ENCODE results near the gene KLF5. TPM values are rescaled to one million over a fixed set of nuclear protein-coding genes. Genes with fewer than 3 reads are reported as not detected.

KLF5 gene
- total RNA-seq, 3 donors from 2014 or later: 2.2 to 4.3 (median 2.4) TPM

GRCh38 chr13:73069206-73069805, 10.5 kb downstream of the KLF5 start:
- DNase-seq (no peak), ATAC-seq (no peak)
- Mint-ChIP-seq H3K36me3 (ENCODE audit: insufficient read depth) (peaks cover 2% of the 10 kb centered on the region), H3K4me1 (ENCODE audit: low read depth) (peaks cover 5% of the 10 kb centered on the region), H3K4me3 (no peak overlapping the region), H3K9me3 (no peaks in the 10 kb centered on the region), H3K27me3 (ENCODE audit: low read depth) (no peaks in the 10 kb centered on the region)

- no peaks in the 10 kb centered on the region for H3K9me3 Mint-ChIP-seq
- H3K4me3 Mint-ChIP-seq: no peak overlapping the region
- ATAC-seq (no peak), DNase-seq (no peak)
- H3K4me1 Mint-ChIP-seq (ENCODE audit: low read depth): peaks cover 5% of the 10 kb centered on the region
- H3K36me3 Mint-ChIP-seq (ENCODE audit: insufficient read depth): peaks cover 3% of the 10 kb centered on the region
- H3K27me3 Mint-ChIP-seq (ENCODE audit: low read depth): no peaks in the 10 kb centered on the region
Observed at GRCh38 chr13:73070451-73071098, 11.8 kb downstream of the KLF5 start.

GRCh38 chr13:73072239-73072900, 13.6 kb downstream of the KLF5 start:
- DNase-seq (no peak), ATAC-seq (no peak)
- H3K9me3 Mint-ChIP-seq: no peaks in the 10 kb centered on the region
- H3K4me3 Mint-ChIP-seq: no peak overlapping the region
- H3K27me3 Mint-ChIP-seq (ENCODE audit: low read depth): no peaks in the 10 kb centered on the region
- H3K4me1 Mint-ChIP-seq (ENCODE audit: low read depth): peaks cover 5% of the 10 kb centered on the region
- H3K36me3 Mint-ChIP-seq (ENCODE audit: insufficient read depth): peaks cover 3% of the 10 kb centered on the region

- Mint-ChIP-seq H3K4me3 (no peak overlapping the region), H3K36me3 (ENCODE audit: insufficient read depth) (peaks cover 1% of the 10 kb centered on the region), H3K9me3 (no peaks in the 10 kb centered on the region), H3K4me1 (ENCODE audit: low read depth) (peaks cover 5% of the 10 kb centered on the region), H3K27me3 (ENCODE audit: low read depth) (no peaks in the 10 kb centered on the region)
- DNase-seq (no peak), ATAC-seq (no peak)
Observed at GRCh38 chr13:73073050-73073449, 14.2 kb downstream of the KLF5 start.

- no peaks in the 10 kb centered on the region for H3K9me3 Mint-ChIP-seq
- no peak overlapping the region for H3K4me3 Mint-ChIP-seq
Observed at GRCh38 chr13:73074014-73074413, 15.2 kb downstream of the KLF5 start.

GRCh38 chr13:73074926-73075325, 16.1 kb downstream of the KLF5 start:
- Mint-ChIP-seq H3K4me1 (ENCODE audit: low read depth) (peaks cover 5% of the 10 kb centered on the region), H3K36me3 (ENCODE audit: insufficient read depth) (peaks cover 2% of the 10 kb centered on the region), H3K9me3 (no peaks in the 10 kb centered on the region), H3K27me3 (ENCODE audit: low read depth) (no peaks in the 10 kb centered on the region), H3K4me3 (no peak overlapping the region)
- no peak for ATAC-seq
- DNase-seq: no peak

More at GRCh38 chr13:73074014-73074413, 15.2 kb downstream of the KLF5 start:
- ATAC-seq: no peak
- Mint-ChIP-seq H3K4me1 (ENCODE audit: low read depth) (peaks cover 5% of the 10 kb centered on the region), H3K36me3 (ENCODE audit: insufficient read depth) (peaks cover 1% of the 10 kb centered on the region), H3K27me3 (ENCODE audit: low read depth) (no peaks in the 10 kb centered on the region)
- no peak for DNase-seq

GRCh38 chr13:73075546-73075945, 16.7 kb downstream of the KLF5 start:
- H3K27me3 Mint-ChIP-seq (ENCODE audit: low read depth): no peaks in the 10 kb centered on the region
- ATAC-seq: no peak

GRCh38 chr13:73075954-73076353, 17.1 kb downstream of the KLF5 start:
- H3K36me3 Mint-ChIP-seq (ENCODE audit: insufficient read depth): peaks cover 2% of the 10 kb centered on the region
- H3K4me1 Mint-ChIP-seq (ENCODE audit: low read depth): peaks cover 5% of the 10 kb centered on the region
- no peaks in the 10 kb centered on the region for H3K27me3 Mint-ChIP-seq (ENCODE audit: low read depth)
- DNase-seq (no peak), ATAC-seq (no peak)
- no peak overlapping the region for H3K4me3 Mint-ChIP-seq
- H3K9me3 Mint-ChIP-seq: no peaks in the 10 kb centered on the region

More at GRCh38 chr13:73075546-73075945, 16.7 kb downstream of the KLF5 start:
- Mint-ChIP-seq H3K4me1 (ENCODE audit: low read depth) (peaks cover 5% of the 10 kb centered on the region), H3K4me3 (no peak overlapping the region), H3K9me3 (no peaks in the 10 kb centered on the region), H3K36me3 (ENCODE audit: insufficient read depth) (peaks cover 2% of the 10 kb centered on the region)
- DNase-seq: no peak

- ATAC-seq (no peak), DNase-seq (no peak)
- Mint-ChIP-seq H3K9me3 (no peaks in the 10 kb centered on the region), H3K4me3 (no peak overlapping the region), H3K27me3 (ENCODE audit: low read depth) (peaks cover 6% of the 10 kb centered on the region), H3K4me1 (ENCODE audit: low read depth) (peaks cover 5% of the 10 kb centered on the region), H3K36me3 (ENCODE audit: insufficient read depth) (peaks cover 2% of the 10 kb centered on the region)
Observed at GRCh38 chr13:73077865-73078264, 19.1 kb downstream of the KLF5 start.

- H3K4me1 Mint-ChIP-seq (ENCODE audit: low read depth): no peaks in the 10 kb centered on the region
- peaks cover 6% of the 10 kb centered on the region for H3K27me3 Mint-ChIP-seq (ENCODE audit: low read depth)
- no peak overlapping the region for H3K4me3 Mint-ChIP-seq
- no peak for DNase-seq
- ATAC-seq: no peak
- H3K36me3 Mint-ChIP-seq (ENCODE audit: insufficient read depth): peaks cover 2% of the 10 kb centered on the region
- H3K9me3 Mint-ChIP-seq: no peaks in the 10 kb centered on the region
Observed at GRCh38 chr13:73079359-73079758, 20.6 kb downstream of the KLF5 start.

- H3K9me3 Mint-ChIP-seq: no peaks in the 10 kb centered on the region
- DNase-seq (no peak), ATAC-seq (no peak)
- H3K4me3 Mint-ChIP-seq: no peak overlapping the region
- peaks cover 1% of the 10 kb centered on the region for H3K36me3 Mint-ChIP-seq (ENCODE audit: insufficient read depth)
- no peaks in the 10 kb centered on the region for H3K4me1 Mint-ChIP-seq (ENCODE audit: low read depth)
- peaks cover 6% of the 10 kb centered on the region for H3K27me3 Mint-ChIP-seq (ENCODE audit: low read depth)
Observed at GRCh38 chr13:73081256-73081915, 22.6 kb downstream of the KLF5 start.

GRCh38 chr13:73082471-73082870, 23.7 kb downstream of the KLF5 start:
- DNase-seq: no peak
- peaks cover 6% of the 10 kb centered on the region for H3K27me3 Mint-ChIP-seq (ENCODE audit: low read depth)
- H3K36me3 Mint-ChIP-seq (ENCODE audit: insufficient read depth): peaks cover 1% of the 10 kb centered on the region

GRCh38 chr13:73082895-73083294, 24.1 kb downstream of the KLF5 start:
- DNase-seq (no peak), ATAC-seq (no peak)
- H3K36me3 Mint-ChIP-seq (ENCODE audit: insufficient read depth): peaks cover 1% of the 10 kb centered on the region
- no peaks in the 10 kb centered on the region for H3K4me1 Mint-ChIP-seq (ENCODE audit: low read depth)
- no peak overlapping the region for H3K4me3 Mint-ChIP-seq
- peaks cover 6% of the 10 kb centered on the region for H3K27me3 Mint-ChIP-seq (ENCODE audit: low read depth)
- no peaks in the 10 kb centered on the region for H3K9me3 Mint-ChIP-seq

More at GRCh38 chr13:73082471-73082870, 23.7 kb downstream of the KLF5 start:
- Mint-ChIP-seq H3K4me3 (no peak overlapping the region), H3K9me3 (no peaks in the 10 kb centered on the region), H3K4me1 (ENCODE audit: low read depth) (no peaks in the 10 kb centered on the region)
- no peak for ATAC-seq

- ATAC-seq (no peak), DNase-seq (no peak)
- H3K4me1 Mint-ChIP-seq (ENCODE audit: low read depth): peaks cover 10% of the 10 kb centered on the region
- no peaks in the 10 kb centered on the region for H3K9me3 Mint-ChIP-seq
- no peaks in the 10 kb centered on the region for H3K36me3 Mint-ChIP-seq (ENCODE audit: insufficient read depth)
- no peak overlapping the region for H3K4me3 Mint-ChIP-seq
- H3K27me3 Mint-ChIP-seq (ENCODE audit: low read depth): no peaks in the 10 kb centered on the region
Observed at GRCh38 chr13:73088332-73088935, 29.6 kb downstream of the KLF5 start.
